ENCODE measurements around the gene RHOT2.
A peak's percentile ranks its signal among the peaks of the same experiment; 100 is the strongest.
"Not testable (repeated sequence)": the region's sequence is repeated elsewhere in the genome, so short reads cannot be mapped to it uniquely, and the experiment has no call there.

RHOT2 gene

GRCh38 chr16:710500-711075 is 42.7 kb downstream of the RHOT2 start:
- Histone ChIP-seq H3K27me3 (ENCODE audit: control insufficient read depth in 1 of 2, insufficient read depth in 2 of 2, low read length in 2 of 2) (peaks cover 45 to 63% of the 10 kb centered on the region in 2 donors), H3K9me3 (ENCODE audit: low read length) (no peaks in the 10 kb centered on the region), H3K36me3 (ENCODE audit: insufficient read depth, low read length) (no peaks in the 10 kb centered on the region), H3K27ac (ENCODE audit: low read depth, low read length) (no peak overlapping the region), H3K4me1 (ENCODE audit: insufficient read depth, low read length) (peaks cover 4% of the 10 kb centered on the region), H3K9ac (ENCODE audit: low read length) (no peak overlapping the region), H3K4me3 (ENCODE audit: low read depth in 1 of 2, low read length in 2 of 2) (no peak overlapping the region)

DNA sequence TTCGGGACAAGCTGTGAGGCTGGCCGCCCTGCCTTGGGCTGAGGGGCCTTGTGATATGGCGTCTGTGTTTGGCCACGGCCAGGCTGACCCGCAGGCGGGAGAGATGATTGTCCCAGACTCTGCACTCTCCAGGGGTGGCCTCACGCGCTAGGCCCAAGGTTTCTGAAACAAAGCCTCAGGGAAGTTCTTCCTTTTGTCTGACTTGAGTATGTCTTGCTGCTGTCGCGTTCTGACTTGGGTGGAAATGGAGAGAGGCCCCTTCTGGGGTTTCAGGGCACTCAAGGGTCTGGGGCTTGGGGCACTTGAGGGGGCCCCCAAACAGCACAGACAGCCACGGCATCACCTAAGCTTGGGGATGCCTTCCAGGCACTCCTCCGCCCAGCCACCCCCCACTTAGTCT is 43.2 kb downstream of the RHOT2 start:
- no peak overlapping the region for H3K4me3 ChIP-seq (ENCODE audit: low read depth in 1 of 2, low read length in 2 of 2)
- H3K27ac ChIP-seq (ENCODE audit: low read depth, low read length) = no peak overlapping the region
- peaks cover 9% of the 10 kb centered on the region for H3K4me1 ChIP-seq (ENCODE audit: insufficient read depth, low read length)
- H3K36me3 ChIP-seq (ENCODE audit: insufficient read depth, low read length) = no peaks in the 10 kb centered on the region
- H3K27me3 ChIP-seq (ENCODE audit: control insufficient read depth in 1 of 2, insufficient read depth in 2 of 2, low read length in 2 of 2) = peaks cover 45 to 65% of the 10 kb centered on the region in 2 donors
- no peaks in the 10 kb centered on the region for H3K9me3 ChIP-seq (ENCODE audit: low read length)
- H3K9ac ChIP-seq (ENCODE audit: low read length) = no peak overlapping the region

- H3K4me1 ChIP-seq (ENCODE audit: insufficient read depth, low read length) = peaks cover 15% of the 10 kb centered on the region
- H3K27ac ChIP-seq (ENCODE audit: low read depth, low read length) = no peak overlapping the region
- H3K4me3 ChIP-seq (ENCODE audit: low read depth in 1 of 2, low read length in 2 of 2) = no peak overlapping the region
- no peak overlapping the region for H3K9ac ChIP-seq (ENCODE audit: low read length)
- H3K9me3 ChIP-seq (ENCODE audit: low read length) = no peaks in the 10 kb centered on the region
- H3K36me3 ChIP-seq (ENCODE audit: insufficient read depth, low read length) = no peaks in the 10 kb centered on the region
- H3K27me3 ChIP-seq (ENCODE audit: control insufficient read depth in 1 of 2, insufficient read depth in 2 of 2, low read length in 2 of 2) = peaks cover 45 to 65% of the 10 kb centered on the region in 2 donors
Observed at GRCh38 chr16:711548-712320, 43.8 kb downstream of the RHOT2 start.

- H3K9me3 ChIP-seq (ENCODE audit: low read length); H3K27ac ChIP-seq (ENCODE audit: low read depth, low read length); H3K36me3 ChIP-seq (ENCODE audit: insufficient read depth, low read length); H3K9ac ChIP-seq (ENCODE audit: low read length); H3K4me3 ChIP-seq (ENCODE audit: low read depth in 1 of 2, low read length in 2 of 2): not testable (repeated sequence)
- Histone ChIP-seq H3K4me1 (ENCODE audit: insufficient read depth, low read length) (peaks cover 15% of the 10 kb centered on the region), H3K27me3 (ENCODE audit: control insufficient read depth in 1 of 2, insufficient read depth in 2 of 2, low read length in 2 of 2) (peaks cover 37 to 59% of the 10 kb centered on the region in 2 donors)
Observed at GRCh38 chr16:712740-713250, 44.9 kb downstream of the RHOT2 start.

DNA sequence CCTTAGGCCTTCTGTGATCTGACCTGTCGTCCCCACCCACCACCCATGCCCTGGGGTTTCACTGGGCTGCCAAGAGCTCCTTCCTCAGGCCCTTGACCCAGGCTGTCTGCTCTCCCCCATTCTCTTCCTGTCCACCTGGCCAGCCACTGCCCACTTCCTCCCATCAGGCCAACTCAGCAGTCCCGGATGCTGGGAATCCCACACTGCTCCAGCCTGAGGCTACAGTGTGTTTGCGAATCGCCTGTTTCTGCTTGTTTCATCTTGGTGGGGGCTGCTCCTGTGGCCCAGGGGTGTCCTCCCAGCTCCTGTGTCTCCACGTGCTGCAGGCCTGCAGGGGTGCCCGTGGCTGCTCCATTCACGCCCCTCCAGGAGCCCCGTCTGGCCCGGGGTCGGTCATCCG is 46.1 kb downstream of the RHOT2 start:
- Histone ChIP-seq H3K27ac (ENCODE audit: low read depth, low read length) (no peak overlapping the region), H3K9me3 (ENCODE audit: low read length) (no peaks in the 10 kb centered on the region), H3K4me1 (ENCODE audit: insufficient read depth, low read length) (peaks cover 15% of the 10 kb centered on the region), H3K9ac (ENCODE audit: low read length) (no peak overlapping the region), H3K4me3 (ENCODE audit: low read depth in 1 of 2, low read length in 2 of 2) (no peak overlapping the region), H3K27me3 (ENCODE audit: control insufficient read depth in 1 of 2, insufficient read depth in 2 of 2, low read length in 2 of 2) (peaks cover 24 to 46% of the 10 kb centered on the region in 2 donors), H3K36me3 (ENCODE audit: insufficient read depth, low read length) (no peaks in the 10 kb centered on the region)

- Histone ChIP-seq H3K36me3 (ENCODE audit: insufficient read depth, low read length) (no peaks in the 10 kb centered on the region), H3K27ac (ENCODE audit: low read depth, low read length) (no peak within 1 kb of the TSS), H3K27me3 (ENCODE audit: control insufficient read depth in 1 of 2, insufficient read depth in 2 of 2, low read length in 2 of 2) (peaks cover 17 to 39% of the 10 kb centered on the region in 2 donors), H3K9ac (ENCODE audit: low read length) (no peak within 1 kb of the TSS), H3K4me1 (ENCODE audit: insufficient read depth, low read length) (peaks cover 21% of the 10 kb centered on the region), H3K4me3 (ENCODE audit: low read depth in 1 of 2, low read length in 2 of 2) (peak within 1 kb of the TSS; percentile 49 to 53), H3K9me3 (ENCODE audit: low read length) (no peaks in the 10 kb centered on the region)
Observed at GRCh38 chr16:714558-715476, 46.9 kb downstream of the RHOT2 start, which contains the start of gene METRN. TSS of gene METRN (plus strand) at chr16:715118. CDS start at chr16:715290, 172 bp downstream.

- Histone ChIP-seq H3K27me3 (ENCODE audit: control insufficient read depth in 1 of 2, insufficient read depth in 2 of 2, low read length in 2 of 2) (peaks cover 9 to 31% of the 10 kb centered on the region in 2 donors), H3K4me3 (ENCODE audit: low read depth in 1 of 2, low read length in 2 of 2) (peak overlapping the region; percentile 49 to 53), H3K4me1 (ENCODE audit: insufficient read depth, low read length) (peaks cover 28% of the 10 kb centered on the region), H3K9me3 (ENCODE audit: low read length) (no peaks in the 10 kb centered on the region), H3K36me3 (ENCODE audit: insufficient read depth, low read length) (no peaks in the 10 kb centered on the region), H3K9ac (ENCODE audit: low read length) (no peak overlapping the region), H3K27ac (ENCODE audit: low read depth, low read length) (no peak overlapping the region)
Observed at GRCh38 chr16:715477-716199, 47.7 kb downstream of the RHOT2 start.

GRCh38 chr16:716200-716568 is 48.3 kb downstream of the RHOT2 start:
- Histone ChIP-seq H3K27ac (ENCODE audit: low read depth, low read length) (no peak overlapping the region), H3K4me1 (ENCODE audit: insufficient read depth, low read length) (peaks cover 28% of the 10 kb centered on the region), H3K9ac (ENCODE audit: low read length) (no peak overlapping the region)

DNA sequence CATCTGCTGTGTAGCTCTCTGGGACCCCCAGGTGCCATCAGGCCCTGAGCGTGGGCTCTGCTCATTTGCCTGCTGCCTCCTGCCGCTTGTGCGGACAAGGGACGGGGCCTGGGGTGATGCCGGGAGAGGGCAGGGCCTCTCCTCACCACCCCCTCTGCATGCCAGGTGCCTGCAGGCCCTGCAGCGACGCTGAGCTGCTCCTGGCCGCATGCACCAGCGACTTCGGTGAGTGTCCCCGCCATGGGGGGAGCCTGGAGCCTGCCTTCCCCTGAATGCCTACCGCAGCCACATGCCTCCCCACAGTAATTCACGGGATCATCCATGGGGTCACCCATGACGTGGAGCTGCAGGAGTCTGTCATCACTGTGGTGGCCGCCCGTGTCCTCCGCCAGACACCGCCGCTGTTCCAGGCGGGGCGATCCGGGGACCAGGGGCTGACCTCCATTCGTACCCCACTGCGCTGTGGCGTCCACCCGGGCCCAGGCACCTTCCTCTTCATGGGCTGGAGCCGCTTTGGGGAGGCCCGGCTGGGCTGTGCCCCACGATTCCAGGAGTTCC is 48.9 kb downstream of the RHOT2 start:
- no peaks in the 10 kb centered on the region for H3K9me3 ChIP-seq (ENCODE audit: low read length)
- H3K36me3 ChIP-seq (ENCODE audit: insufficient read depth, low read length) = no peaks in the 10 kb centered on the region
- H3K4me1 ChIP-seq (ENCODE audit: insufficient read depth, low read length) = peaks cover 32% of the 10 kb centered on the region
- peaks cover 0 to 20% of the 10 kb centered on the region in 2 donors for H3K27me3 ChIP-seq (ENCODE audit: control insufficient read depth in 1 of 2, insufficient read depth in 2 of 2, low read length in 2 of 2)
- H3K4me3 ChIP-seq (ENCODE audit: low read depth in 1 of 2, low read length in 2 of 2) = peak overlapping the region in 1 of 2 donors; percentile 53
- H3K9ac ChIP-seq (ENCODE audit: low read length) = no peak overlapping the region
- H3K27ac ChIP-seq (ENCODE audit: low read depth, low read length) = no peak overlapping the region

More at GRCh38 chr16:716200-716568, 48.3 kb downstream of the RHOT2 start:
- peaks cover 4 to 25% of the 10 kb centered on the region in 2 donors for H3K27me3 ChIP-seq (ENCODE audit: control insufficient read depth in 1 of 2, insufficient read depth in 2 of 2, low read length in 2 of 2)
- peak overlapping the region; percentile 49 to 53 for H3K4me3 ChIP-seq (ENCODE audit: low read depth in 1 of 2, low read length in 2 of 2)
- no peaks in the 10 kb centered on the region for H3K9me3 ChIP-seq (ENCODE audit: low read length)
- no peaks in the 10 kb centered on the region for H3K36me3 ChIP-seq (ENCODE audit: insufficient read depth, low read length)

DNA sequence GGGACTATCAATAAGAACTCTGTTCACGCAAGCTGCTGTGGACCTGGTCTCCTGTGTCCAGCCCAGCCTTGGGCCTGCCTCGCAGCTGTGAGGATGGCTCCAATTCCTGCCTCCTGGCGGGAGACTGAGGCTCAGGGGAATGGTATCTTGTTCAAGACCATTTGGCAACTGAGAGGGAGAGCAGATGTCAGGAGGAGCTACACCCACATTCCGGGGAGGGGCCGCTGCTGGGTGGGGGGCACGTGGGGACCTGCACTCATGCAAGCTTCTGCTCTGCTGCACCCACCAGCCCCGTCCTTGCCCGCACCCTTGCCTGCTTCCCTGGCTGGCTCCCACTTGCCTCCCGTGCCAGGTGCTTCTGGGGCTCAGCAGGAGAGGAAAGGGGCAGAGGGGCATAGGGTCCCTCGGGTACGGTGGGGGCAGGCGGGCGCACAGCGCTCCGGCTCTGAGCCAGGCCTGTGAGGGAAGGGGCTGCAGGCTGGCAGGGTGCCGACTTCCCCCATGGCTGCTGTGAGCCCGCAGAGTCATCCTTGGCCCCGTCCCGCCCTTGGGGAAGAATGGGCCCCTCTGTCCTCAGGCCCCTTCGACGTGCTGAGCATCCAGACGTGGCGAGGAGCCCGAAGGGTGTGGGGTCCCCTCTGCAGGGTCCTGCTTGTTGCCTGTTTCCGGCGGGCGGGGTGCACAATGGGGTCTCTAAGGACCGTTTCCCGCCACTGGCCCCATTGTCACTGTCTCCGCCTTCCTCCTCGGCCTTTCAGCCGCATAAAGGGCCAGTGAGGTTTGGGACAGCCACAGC is 49.7 kb downstream of the RHOT2 start:
- no peaks in the 10 kb centered on the region for H3K9me3 ChIP-seq (ENCODE audit: low read length)
- no peak overlapping the region for H3K27ac ChIP-seq (ENCODE audit: low read depth, low read length)
- H3K4me3 ChIP-seq (ENCODE audit: low read depth in 1 of 2, low read length in 2 of 2) = no peak overlapping the region
- no peaks in the 10 kb centered on the region for H3K36me3 ChIP-seq (ENCODE audit: insufficient read depth, low read length)
- peaks cover 34% of the 10 kb centered on the region for H3K4me1 ChIP-seq (ENCODE audit: insufficient read depth, low read length)
- peaks cover 0 to 20% of the 10 kb centered on the region in 2 donors for H3K27me3 ChIP-seq (ENCODE audit: control insufficient read depth in 1 of 2, insufficient read depth in 2 of 2, low read length in 2 of 2)
- no peak overlapping the region for H3K9ac ChIP-seq (ENCODE audit: low read length)
